GM21576 (cell line): ENCODE results near the gene TTC27.
"Not testable (repeated sequence)": the region's sequence is repeated elsewhere in the genome, so short reads cannot be mapped to it uniquely, and the experiment has no call there.

Source experiments
- ATAC-seq: cut with Tn5 transposase; IDR thresholded peaks from one replicate; pipeline ENCODE4 v1.9.1; 2021; ENCODE audit warnings: mild to moderate bottlenecking, moderate library complexity; ENCODE audit not compliant: unreplicated experiment

Gene TTC27

DNA sequence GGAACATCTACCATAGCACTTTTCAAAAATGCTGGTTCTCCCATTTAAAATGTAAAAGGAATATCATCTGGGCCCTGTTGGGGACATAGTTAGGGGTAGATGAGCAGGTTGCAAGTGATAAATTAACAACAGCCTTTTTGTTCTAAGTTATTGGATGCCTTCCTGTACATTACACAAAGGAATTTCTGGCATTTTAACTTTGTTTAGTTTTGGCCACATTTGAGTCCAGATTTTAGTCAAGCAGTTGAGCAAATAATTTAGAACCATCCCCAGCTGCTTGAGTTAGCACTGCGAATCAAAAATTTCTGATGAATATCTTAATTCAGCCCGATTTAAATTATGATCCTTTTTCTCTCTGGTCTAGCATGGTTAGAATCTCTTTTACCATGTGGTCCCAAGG, 124.4 kb downstream of the TTC27 start:
- ATAC-seq: no peak

DNA sequence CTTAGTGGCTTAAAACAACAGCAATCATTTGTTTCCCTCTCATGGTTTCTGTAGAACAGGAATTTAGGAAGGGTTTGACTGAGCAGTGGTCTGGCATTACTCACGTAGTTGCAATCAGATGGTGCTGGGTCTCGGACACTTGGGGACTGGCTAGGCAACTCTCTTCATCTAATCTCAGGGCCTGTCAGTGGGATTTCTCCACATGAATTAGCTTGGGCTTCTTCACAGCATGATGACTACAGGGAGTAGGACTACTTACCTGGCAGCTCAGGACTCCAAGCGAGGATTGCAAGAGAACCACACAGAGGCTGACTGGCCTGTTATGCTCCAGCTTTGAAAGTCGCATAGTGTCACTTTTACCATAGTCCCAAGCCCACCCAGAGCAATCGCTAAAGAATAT, 125.1 kb downstream of the TTC27 start:
- ATAC-seq: no peak

DNA sequence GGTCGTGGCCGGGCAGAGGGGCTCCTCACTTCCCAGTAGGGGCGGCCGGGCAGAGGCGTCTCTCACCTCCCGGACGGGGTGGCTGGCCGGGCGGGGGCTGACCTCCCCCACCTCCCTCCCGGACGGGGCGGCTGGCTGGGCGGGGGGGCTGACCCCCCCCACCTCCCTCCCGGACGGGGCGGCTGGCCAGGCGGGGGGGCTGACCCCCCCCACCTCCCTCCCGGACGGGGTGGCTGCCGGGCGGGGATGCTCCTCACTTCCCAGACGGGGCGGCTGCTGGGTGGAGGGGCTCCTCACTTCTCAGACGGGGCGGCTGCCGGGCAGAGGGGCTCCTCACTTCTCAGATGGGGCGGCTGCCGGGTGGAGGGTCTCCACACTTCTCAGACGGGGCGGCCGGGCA, 126.8 kb downstream of the TTC27 start:
- ATAC-seq: not testable (repeated sequence)

DNA sequence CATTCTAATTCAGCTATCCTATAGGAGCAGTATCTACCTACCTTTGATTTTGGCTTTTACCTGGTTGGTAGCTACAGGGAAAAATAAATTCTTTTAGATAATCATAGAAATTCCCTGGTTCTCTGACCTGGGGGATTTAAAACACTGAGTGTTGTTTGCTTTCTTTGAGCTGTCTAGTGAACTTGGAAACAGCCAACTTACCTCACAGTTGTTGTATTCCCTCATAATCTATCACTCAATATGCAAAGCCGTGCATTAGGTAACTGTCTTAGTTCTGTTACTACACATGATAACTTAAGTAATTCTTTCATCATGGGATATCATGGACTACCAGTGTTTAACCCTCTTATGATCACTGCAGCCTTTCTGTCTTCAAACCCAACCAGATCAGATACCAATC, 127.8 kb downstream of the TTC27 start:
- ATAC-seq: no peak

DNA sequence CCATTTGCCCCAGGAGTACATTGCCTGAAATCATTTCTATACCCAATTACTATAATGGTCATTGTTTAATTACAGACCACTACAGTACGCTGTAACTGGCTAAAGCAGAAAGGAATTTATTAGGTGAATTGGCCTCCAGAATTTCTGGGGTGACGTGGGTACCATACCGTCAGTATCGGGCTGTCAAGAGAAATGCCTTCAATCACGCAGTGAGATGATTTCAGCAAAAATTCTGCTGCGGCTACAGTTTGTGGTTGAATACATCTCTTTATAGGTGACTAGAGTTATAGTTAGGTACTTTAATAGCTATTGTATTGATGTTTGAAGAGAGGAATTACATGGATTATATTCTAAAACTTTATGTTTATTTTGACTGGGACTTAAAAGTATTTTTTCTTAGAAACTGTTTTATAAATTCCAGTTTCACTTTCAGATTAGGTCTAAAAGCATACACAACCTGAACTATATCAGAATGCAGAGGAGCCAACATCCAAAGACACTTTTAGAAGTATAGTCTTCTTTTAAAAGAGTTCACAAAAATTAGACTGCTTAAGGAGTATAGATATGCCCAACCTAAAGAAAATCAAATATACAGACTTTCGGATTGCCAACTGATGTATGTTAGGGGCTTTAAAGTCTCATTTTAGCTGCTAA, 128.4 kb downstream of the TTC27 start:
- no peak for ATAC-seq

DNA sequence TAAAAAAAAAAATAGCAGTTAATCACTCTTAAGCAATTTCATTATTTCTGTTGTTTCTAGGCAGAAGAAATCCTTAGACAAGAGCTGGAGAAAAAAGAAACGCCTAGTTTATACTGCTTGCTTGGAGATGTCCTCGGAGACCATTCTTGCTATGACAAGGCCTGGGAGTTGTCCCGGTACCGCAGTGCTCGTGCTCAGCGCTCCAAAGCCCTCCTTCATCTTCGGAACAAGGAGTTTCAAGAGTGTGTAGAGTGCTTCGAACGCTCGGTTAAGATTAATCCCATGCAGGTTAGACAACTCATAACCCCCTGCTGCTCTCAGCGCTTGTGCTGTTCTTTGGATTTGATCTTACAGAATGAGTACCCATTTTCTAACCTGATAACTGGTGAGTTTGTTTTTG, 130.4 kb downstream of the TTC27 start:
- no peak for ATAC-seq

DNA sequence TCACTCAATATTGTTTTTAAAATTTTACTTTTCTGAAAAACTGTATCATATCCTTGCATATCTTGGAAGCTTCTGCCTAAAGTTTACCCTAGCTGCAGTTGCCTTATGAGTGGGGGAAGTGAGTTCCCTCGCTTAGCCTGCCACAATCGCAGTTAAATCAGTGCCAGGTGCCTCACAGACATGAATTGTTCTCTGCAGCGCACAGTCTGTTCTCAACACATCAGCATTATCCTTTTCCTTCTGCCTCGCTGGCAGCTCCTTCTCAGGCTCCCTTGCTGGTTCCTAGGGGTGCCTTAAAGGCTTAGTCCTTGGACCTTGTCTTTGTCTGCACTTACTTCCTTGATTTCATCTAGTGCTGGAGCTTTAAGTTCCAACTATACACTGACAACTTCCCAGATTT, 132.8 kb downstream of the TTC27 start:
- ATAC-seq: no peak

DNA sequence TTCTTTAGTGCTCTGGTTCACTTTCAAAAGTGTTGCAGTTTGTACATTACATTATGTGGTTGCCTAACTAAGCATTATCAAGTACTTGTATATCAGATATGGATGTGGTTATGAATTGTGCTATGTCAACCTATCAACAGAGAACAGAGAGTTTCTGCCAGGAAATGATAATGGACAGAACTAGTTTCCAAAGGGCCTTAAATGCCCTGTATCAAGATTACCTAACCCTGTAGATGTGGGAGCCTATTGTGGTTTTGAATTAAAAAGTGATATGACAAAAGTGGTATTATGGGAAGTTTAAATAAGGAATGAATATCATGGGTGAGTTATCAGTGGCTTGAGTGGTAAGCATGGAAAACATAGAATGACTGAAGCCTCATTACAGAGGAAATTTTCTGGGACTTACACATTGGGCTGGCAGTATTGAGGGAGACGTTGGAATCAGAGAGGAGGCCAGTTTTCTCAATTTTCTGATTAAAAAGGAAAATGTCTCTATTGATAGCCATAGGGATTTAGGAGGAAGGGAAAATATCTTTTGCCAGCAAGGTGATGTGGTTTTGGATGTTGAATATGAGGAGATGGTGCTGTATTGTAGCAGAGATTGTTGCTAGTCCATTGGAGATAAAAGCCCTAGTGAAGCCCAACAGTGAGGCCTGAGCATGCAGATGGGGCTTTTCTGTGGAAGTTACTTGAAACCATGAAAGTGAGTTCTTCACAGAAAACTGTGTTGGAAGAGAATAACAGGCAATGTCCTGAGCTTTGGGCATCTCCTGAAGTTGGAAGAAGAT, 140.7 kb downstream of the TTC27 start:
- no peak for ATAC-seq

DNA sequence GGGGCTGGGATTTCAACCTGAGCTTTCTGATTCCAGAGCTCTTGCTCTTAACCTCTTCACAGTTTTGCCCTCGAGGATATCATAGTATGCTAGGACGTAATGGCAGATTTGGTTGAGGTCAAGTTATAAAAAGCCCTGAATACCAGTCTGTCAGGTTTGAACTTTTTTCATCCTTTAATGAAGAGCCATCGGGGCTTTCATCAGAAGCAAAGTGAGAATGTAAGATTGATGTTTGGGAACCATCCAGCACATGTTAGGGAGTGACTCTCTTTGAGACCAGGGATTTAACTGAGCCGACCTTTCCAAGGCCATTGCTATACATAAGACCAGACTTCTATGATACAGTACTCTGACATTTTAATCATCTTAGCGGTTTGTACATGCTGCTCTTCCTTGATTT, 142.5 kb downstream of the TTC27 start:
- no peak for ATAC-seq

DNA sequence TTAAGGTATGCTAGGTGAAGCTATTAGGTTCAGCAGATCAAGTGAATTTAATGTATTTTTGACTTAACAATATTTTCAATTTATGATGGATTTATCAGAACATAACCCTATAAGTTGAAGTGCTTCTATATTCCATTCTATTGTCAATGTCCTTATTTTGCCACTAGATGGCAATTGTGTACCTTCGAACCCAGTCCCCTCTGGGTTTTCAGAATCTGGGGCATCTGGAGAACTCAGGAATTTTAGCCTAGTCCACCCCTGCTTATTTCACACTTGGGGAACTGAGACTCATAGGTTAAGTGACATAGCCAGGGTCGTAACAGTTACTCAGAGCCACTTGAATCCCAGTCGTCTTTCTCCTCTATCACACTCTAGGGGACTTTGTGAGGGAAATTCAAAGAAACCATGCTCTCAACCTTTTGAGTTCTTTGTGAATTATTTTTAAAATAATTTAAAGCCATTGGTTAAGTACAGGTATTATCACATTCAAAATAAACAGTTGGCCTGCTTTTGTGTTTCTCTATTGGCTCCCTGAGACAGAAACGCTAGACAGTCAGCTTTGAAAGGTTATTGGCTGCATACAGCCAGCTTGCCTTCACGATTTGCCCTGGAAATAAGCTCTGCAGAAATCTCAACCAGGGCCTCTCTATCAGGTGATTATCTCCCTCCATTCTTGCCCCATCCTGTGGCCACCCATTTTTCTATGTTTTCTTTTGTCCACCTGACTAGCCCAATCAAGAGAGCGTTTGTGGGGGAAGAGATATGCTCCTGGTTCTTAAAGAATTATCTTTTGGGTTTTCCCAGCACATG, 145.0 kb downstream of the TTC27 start:
- no peak for ATAC-seq

DNA sequence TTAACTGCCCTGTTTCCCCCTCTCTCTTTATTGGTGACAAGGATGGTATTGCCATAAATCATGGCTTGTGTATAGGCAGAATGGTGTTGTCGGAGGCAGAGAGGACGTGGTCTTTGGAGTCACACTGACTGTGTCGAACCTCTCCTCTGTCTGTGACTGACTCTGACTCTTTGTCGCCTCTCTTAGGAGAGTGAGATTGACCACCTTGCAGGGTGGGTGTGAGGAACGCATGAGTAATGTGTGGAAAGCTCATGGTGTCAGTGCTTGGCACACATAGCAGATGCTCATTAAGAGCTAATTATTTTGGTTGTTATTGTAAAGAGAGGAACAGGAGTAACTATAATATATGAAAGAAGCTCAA, 145.6 kb downstream of the TTC27 start:
- ATAC-seq: no peak

DNA sequence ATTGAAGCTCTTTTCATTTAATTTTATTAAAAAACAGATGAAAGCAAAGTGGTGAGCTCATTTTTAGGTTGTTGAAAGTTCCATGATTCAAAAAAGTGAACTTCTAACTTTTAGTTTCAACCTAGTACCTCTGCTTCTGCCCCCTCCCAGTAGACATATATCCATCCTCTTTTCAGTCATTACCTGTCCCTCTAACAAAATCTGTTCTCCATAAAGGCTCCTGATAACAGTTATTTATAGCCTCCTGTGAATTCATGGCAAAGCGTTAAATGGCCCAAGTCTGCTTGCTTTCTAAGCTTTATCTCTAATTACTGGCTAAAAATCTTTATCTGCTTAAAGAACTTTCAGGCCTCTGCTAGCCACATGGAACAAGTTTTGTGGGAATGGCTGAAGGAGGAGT, 148.1 kb downstream of the TTC27 start:
- no peak for ATAC-seq

DNA sequence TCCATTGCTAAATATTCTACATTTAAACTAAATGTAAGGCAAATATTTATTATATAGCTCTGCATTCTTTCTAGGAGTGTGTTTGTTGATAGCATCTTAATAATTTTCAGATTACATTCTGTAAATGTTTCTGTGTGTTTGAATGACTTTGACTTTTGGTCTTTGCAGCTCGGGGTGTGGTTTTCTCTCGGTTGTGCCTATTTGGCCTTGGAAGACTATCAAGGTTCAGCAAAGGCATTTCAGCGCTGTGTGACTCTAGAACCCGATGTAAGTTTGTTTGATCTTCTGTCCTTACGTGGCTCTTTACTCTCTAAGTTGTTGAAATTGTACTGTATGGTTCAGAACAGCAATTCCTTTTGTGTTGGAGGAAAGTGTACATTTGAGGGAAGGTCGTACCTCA, 149.9 kb downstream of the TTC27 start:
- ATAC-seq: no peak

DNA sequence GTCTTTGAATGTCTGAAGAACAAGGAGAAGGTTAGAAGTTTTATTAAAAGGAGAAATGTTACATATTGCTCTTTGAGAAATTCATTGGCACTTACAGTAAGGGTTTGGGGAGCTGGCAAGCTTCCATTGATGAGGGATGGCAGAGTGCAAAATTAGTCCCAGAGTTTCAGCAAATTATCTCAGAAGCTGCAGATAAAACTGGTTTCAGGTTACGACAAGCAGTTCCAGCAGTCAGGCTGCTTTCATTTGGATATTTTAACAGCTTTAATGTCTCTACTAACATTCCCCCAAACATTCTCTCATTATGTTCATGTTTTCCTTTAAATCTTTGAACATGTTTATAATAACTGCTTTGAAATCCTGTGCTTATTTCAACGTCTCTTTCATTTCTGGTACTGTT, 153.1 kb downstream of the TTC27 start:
- no peak for ATAC-seq

DNA sequence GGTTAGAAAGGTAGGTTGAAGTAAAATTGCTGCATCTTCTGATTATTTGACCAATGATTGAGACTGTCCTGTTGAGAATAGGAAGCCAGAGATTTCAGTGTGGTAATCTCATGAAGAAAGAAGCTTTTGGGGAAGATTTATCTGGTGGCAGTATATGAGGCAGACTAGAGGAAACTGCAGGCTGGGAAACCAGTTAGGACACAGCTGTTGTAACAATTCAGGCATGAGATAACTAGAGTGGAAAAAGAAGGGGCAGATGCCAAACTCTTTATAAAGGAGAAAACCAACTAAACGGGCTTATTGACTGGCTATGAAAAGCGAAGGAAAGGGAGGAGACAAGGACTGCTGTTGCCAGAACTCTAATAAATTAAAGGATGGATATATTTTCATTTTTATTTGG, 155.6 kb downstream of the TTC27 start:
- no peak for ATAC-seq

DNA sequence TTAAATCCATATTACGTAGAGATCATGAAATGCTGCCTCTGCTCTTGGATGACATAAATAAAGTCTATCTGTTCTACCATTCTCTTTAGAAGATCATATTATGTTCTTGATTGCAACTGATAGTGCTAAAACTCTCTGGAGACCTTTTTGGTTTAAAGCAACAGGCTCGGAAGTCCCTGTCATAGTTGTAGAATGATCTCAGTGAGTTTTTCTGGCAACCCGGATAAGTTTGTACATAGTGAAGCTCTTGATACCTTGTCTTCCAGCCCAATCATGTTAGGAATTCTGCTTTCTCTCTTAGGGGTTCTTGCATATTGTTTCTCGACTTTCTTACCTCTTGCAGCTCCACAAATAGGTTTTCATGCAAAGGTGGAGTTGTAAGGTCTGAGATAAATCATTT, 156.1 kb downstream of the TTC27 start:
- ATAC-seq: no peak

DNA sequence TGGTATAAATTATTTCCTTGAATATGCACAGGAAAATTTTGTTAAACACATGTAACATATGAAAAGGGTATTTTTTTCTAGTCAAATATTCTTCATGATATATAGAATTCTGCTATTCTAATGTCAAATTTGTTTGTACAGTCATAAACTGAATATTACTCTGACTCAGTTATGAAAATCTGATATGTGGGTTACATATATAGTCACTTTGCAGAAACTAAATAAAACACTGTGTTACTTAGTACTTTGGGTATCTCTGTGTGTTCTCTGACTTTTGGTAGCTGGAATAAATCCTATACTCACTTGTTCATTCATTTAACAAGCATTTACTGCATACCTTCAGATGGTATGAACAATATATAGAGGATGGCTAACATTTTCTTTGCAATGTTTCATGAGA, 159.4 kb downstream of the TTC27 start:
- ATAC-seq: no peak

DNA sequence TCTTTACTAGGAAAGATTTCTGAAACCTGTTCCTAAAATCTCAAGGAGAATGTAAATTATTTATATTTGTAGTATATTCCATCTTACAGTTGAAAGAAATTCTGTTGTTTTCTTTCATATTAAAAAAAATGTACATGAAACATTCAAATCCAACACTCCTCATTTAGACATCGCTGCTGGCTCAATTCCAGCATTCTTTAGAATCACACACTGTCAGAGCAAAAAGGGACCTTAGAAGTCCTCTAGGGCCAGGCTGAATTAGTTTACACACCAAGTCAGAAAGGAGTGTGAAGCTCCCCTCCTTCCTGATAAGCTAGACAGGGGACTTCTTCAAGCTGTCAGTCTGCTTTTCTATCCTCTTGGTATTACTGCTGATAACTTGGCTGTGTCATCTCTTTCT, 160.3 kb downstream of the TTC27 start:
- no peak for ATAC-seq

DNA sequence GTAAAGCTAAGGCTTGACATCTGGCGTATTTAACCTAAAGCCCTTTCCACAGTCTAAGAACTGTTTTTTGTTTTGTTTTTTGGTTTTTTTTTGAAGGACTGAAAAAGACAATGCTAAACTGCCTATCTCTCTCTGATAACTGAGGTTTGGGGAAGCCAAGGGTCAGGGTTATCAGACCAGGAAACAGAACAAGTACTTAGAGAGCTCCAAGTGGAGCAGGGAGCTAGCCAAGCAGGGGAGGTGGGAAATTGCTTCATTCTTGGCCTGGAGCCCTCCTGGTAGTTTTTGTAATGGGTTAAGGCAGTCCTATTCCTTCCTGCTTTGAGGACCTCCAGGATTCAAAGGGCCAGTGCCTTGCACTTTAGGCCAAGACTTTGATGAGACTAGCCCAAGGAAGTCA, 164.6 kb downstream of the TTC27 start:
- ATAC-seq: no peak

DNA sequence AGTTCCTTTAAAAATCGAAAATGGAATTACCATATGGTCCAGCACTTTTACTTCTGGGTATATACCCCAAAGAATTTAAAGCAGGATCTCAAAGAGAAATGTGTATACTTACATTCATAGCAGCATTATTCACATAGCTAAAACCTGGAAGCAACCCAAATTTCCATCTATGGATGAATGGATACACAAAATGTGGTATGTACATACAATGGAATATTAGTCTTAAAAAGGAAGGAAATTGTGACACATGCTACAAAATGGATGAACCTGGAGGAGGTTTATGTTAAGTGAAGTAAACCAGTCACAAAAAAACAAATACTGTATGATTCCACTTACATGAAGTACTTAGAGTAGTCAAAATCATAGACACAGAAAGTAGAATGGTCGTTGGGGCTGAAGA, 171.0 kb downstream of the TTC27 start:
- ATAC-seq: no peak

DNA sequence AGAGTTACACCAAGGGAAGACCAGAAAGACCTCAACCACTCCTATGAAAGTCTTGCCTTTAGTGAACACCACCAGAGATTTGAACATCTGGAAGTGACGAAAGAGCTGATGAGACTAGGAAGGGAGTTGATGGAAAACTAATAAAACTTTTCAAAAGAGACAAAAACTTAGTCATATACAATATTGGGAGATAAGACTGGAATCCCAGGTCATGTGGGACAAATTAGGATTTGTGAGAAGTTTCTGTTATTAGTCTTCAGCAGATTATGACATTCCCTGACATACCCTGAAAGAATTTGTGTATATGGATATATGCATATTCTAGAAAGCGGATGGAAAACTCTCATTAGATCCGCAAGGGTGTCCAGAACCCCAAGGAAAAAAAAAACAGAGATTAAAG, 173.9 kb downstream of the TTC27 start:
- no peak for ATAC-seq

DNA sequence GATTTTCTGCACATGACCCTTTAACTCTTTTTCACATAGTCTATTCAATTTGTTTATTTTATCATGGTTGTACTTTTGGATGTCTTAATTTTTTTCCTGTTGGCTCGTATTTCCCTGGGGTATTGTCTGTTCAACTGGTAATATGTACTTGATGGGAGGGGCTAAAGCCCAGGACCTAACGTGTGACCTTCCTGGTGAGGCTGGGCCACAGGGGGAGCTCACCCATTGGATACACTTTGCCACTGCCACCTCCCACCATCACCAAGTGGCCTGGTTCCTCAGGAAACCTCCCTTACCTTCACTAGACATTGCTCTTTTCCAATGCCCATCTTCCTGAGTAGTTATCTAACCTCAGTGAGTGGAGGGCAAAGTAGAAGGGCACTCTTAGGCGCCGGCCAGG, 175.0 kb downstream of the TTC27 start:
- no peak for ATAC-seq
